CD8-positive, alpha-beta memory T cell (primary cell): ENCODE measurements around the gene RGS21. TPM values are rescaled to one million over a fixed set of nuclear protein-coding genes. Genes with fewer than 3 reads are reported as not detected.

Experiments
- CTCF ChIA-PET: fragments of 350-600 bp; sonication (Branson Sonifier 250); formaldehyde crosslinking; loops from one replicate; lab custom pipeline; 2021; ENCODE audit warnings: antibody characterized with exemption; lab: Charles Lee
- POLR2A ChIA-PET: fragments of 350-600 bp; sonication (Branson Sonifier 250); formaldehyde crosslinking; loops from one replicate; lab custom pipeline; 2021; ENCODE audit warnings: antibody characterized with exemption; lab: Charles Lee
- DNase-seq, 5 donors: peaks; one replicate each; pipeline versions ENCODE4 v3.0.0 to v3.0.0-alpha.2; 2020 to 2022; ENCODE audit warnings: mixed read lengths in 1 of 5
- H3K27ac ChIP-seq: one replicate; pipeline ENCODE4 v1.7.0; 2013; ENCODE audit warnings: low read depth, mild to moderate bottlenecking, low read length, moderate library complexity
- H3K27me3 ChIP-seq: 2 replicates; pipeline ENCODE4 v1.7.0; 2013; ENCODE audit warnings: low read length, mild to moderate bottlenecking; ENCODE audit not compliant: insufficient read depth, poor library complexity, severe bottlenecking
- H3K36me3 ChIP-seq: 2 replicates; pipeline ENCODE4 v1.7.0; 2013; ENCODE audit warnings: mild to moderate bottlenecking, low read length, moderate library complexity; ENCODE audit not compliant: insufficient read depth
- H3K4me1 ChIP-seq: 2 replicates; pipeline ENCODE4 v1.7.0; 2013; ENCODE audit warnings: mild to moderate bottlenecking, low read length, moderate library complexity; ENCODE audit not compliant: insufficient read depth
- H3K4me3 ChIP-seq: 2 replicates; pipeline ENCODE4 v1.7.0; 2013; ENCODE audit warnings: mild to moderate bottlenecking, low read length
- H3K9me3 ChIP-seq: 2 replicates; pipeline ENCODE4 v1.7.0; 2013; ENCODE audit warnings: mild to moderate bottlenecking, low read length
- H3K27ac Mint-ChIP-seq, 8 donors: one replicate each; pipeline ENCODE4 v1.8.0; 2020 to 2021; ENCODE audit warnings: mixed read lengths in 8 of 8, mild to moderate bottlenecking in 6 of 8, inconsistent platforms in 3 of 8, moderate library complexity in 3 of 8
- H3K27me3 Mint-ChIP-seq, 2 donors: one replicate each; pipeline ENCODE4 v1.8.0; 2020 to 2021; ENCODE audit warnings: mixed read lengths in 2 of 2, mild to moderate bottlenecking in 1 of 2, moderate library complexity in 1 of 2
- H3K36me3 Mint-ChIP-seq, 3 donors: one replicate each; pipeline ENCODE4 v1.8.0; 2020 to 2021; ENCODE audit warnings: mixed read lengths in 3 of 3, inconsistent platforms in 1 of 3, mild to moderate bottlenecking in 1 of 3
- H3K4me1 Mint-ChIP-seq, 3 donors: one replicate each; pipeline ENCODE4 v1.8.0; 2020 to 2021; ENCODE audit warnings: mixed read lengths in 3 of 3, inconsistent platforms in 1 of 3, mild to moderate bottlenecking in 1 of 3
- H3K4me3 Mint-ChIP-seq, 7 donors: one replicate each; pipeline ENCODE4 v1.8.0; 2020 to 2021; ENCODE audit warnings: mixed read lengths in 7 of 7, mild to moderate bottlenecking in 6 of 7, moderate library complexity in 4 of 7, inconsistent platforms in 2 of 7
- H3K9me3 Mint-ChIP-seq, 5 donors: one replicate each; pipeline ENCODE4 v1.8.0; 2020 to 2022; ENCODE audit warnings: mixed read lengths in 5 of 5, mild to moderate bottlenecking in 3 of 5, moderate library complexity in 2 of 5, inconsistent platforms in 1 of 5
- polyA plus RNA-seq: library from polyadenylated mRNA; unstranded; fragments of 300-500 nt; fragmentation: Illumina TruSeq; gene quantifications from one replicate; pipeline ENCODE4 v1.2.3, GENCODE V29; 2021
- total RNA-seq, 2 experiments: library from RNA; stranded (reverse); gene quantifications; one replicate each; pipeline ENCODE4 v1.2.3, GENCODE V29; 2021

Gene RGS21
- total and polyA plus RNA-seq, 3 experiments from 2014 or later = not detected

- POLR2A ChIA-PET = no interaction called here
- Mint-ChIP-seq H3K9me3 (no peaks in the 10 kb centered on the region), H3K4me3 (no peak overlapping the region)
Observed at GRCh38 chr1:192358402-192358801, 41.6 kb downstream of the RGS21 start.

DNA sequence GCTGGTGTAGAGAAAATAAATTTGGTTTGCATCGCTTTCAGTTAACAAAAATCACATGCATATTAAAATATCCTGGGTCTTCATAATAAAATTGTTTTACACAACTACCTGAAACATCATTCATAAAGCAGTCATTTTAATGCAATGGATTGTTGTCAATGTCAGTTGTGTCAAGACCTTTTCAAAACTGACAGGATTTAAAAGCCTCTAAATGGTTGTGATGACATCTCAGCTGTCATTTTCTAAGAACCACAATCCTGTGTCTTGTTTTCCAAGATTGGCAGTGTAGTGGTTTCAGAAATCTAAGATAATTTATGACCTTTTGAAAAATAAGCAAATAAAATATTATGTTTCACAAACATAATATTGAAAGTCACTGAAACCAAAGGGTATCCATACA lies 42.0 kb downstream of the RGS21 start:
- H3K9me3 ChIP-seq = no peaks in the 10 kb centered on the region
- H3K27me3 Mint-ChIP-seq = no peaks in the 10 kb centered on the region
- H3K36me3 ChIP-seq = no peaks in the 10 kb centered on the region
- H3K9me3 Mint-ChIP-seq = no peaks in the 10 kb centered on the region
- DNase-seq = no peak
- H3K4me3 ChIP-seq = no peak overlapping the region
- no peaks in the 10 kb centered on the region for H3K36me3 Mint-ChIP-seq
- H3K27ac ChIP-seq = no peak overlapping the region
- no peak overlapping the region for H3K4me3 Mint-ChIP-seq
- no peak overlapping the region for H3K27ac Mint-ChIP-seq
- ChIA-PET POLR2A (no interaction called here), CTCF (no interaction called here)
- H3K4me1 ChIP-seq = no peaks in the 10 kb centered on the region
- H3K27me3 ChIP-seq = no peaks in the 10 kb centered on the region
- H3K4me1 Mint-ChIP-seq = no peaks in the 10 kb centered on the region

More at GRCh38 chr1:192358402-192358801, 41.6 kb downstream of the RGS21 start:
- Histone ChIP-seq H3K36me3 (no peaks in the 10 kb centered on the region), H3K9me3 (no peaks in the 10 kb centered on the region), H3K27ac (no peak overlapping the region), H3K27me3 (no peaks in the 10 kb centered on the region), H3K4me1 (no peaks in the 10 kb centered on the region), H3K4me3 (no peak overlapping the region)
- H3K27me3 Mint-ChIP-seq = no peaks in the 10 kb centered on the region
- CTCF ChIA-PET = no interaction called here
- H3K27ac Mint-ChIP-seq = no peak overlapping the region
- no peak for DNase-seq
- H3K4me1 Mint-ChIP-seq = no peaks in the 10 kb centered on the region
- no peaks in the 10 kb centered on the region for H3K36me3 Mint-ChIP-seq

DNA sequence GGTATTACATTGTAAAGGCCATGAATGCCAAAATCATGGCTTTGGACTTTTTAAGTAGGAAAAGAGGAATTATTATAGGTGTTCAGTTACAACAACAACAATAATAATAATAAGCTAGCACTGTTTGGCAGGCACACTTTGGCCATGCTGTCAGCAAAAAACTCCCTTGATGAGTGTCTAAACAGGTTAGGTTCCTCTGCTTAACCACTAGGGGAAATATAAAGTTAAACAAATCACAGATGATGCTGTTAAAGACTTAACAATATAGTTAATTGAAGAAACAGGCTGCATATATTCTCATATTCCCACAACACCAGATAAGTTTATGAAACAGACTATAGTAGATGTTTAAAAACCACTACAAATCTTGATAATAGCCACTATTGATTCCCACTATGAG lies 46.4 kb downstream of the RGS21 start:
- no peak overlapping the region for H3K27ac Mint-ChIP-seq
- H3K36me3 Mint-ChIP-seq = no peaks in the 10 kb centered on the region
- Histone ChIP-seq H3K36me3 (no peaks in the 10 kb centered on the region), H3K9me3 (no peaks in the 10 kb centered on the region), H3K27ac (no peak overlapping the region), H3K27me3 (no peaks in the 10 kb centered on the region), H3K4me1 (no peaks in the 10 kb centered on the region), H3K4me3 (no peak overlapping the region)
- no peaks in the 10 kb centered on the region for H3K9me3 Mint-ChIP-seq
- H3K27me3 Mint-ChIP-seq = no peaks in the 10 kb centered on the region
- CTCF ChIA-PET = no interaction called here
- H3K4me1 Mint-ChIP-seq = no peaks in the 10 kb centered on the region
- no peak for DNase-seq
- no peak overlapping the region for H3K4me3 Mint-ChIP-seq
- POLR2A ChIA-PET = no interaction called here

- no peaks in the 10 kb centered on the region for H3K4me1 ChIP-seq
- no peak overlapping the region for H3K27ac ChIP-seq
- Mint-ChIP-seq H3K36me3 (no peaks in the 10 kb centered on the region), H3K27ac (no peak overlapping the region), H3K27me3 (no peaks in the 10 kb centered on the region), H3K4me1 (no peaks in the 10 kb centered on the region), H3K9me3 (no peaks in the 10 kb centered on the region), H3K4me3 (no peak overlapping the region)
- DNase-seq = no peak
- no peaks in the 10 kb centered on the region for H3K9me3 ChIP-seq
- ChIA-PET POLR2A (no interaction called here), CTCF (no interaction called here)
- H3K36me3 ChIP-seq = no peaks in the 10 kb centered on the region
- no peaks in the 10 kb centered on the region for H3K27me3 ChIP-seq
- no peak overlapping the region for H3K4me3 ChIP-seq
Observed at GRCh38 chr1:192367436-192367835, 50.6 kb downstream of the RGS21 start.

GRCh38 chr1:192375306-192375705 lies 58.5 kb downstream of the RGS21 start:
- no peaks in the 10 kb centered on the region for H3K27me3 ChIP-seq
- POLR2A ChIA-PET = no interaction called here
- no peaks in the 10 kb centered on the region for H3K36me3 ChIP-seq
- no peaks in the 10 kb centered on the region for H3K27me3 Mint-ChIP-seq
- H3K9me3 Mint-ChIP-seq = no peaks in the 10 kb centered on the region
- H3K4me3 Mint-ChIP-seq = no peak overlapping the region
- no peak overlapping the region for H3K27ac ChIP-seq
- CTCF ChIA-PET = interaction anchor here (1.3 kb wide), 1 partner anchor 21 kb away, joined by 3 read pairs; no protein-coding TSS in a partner anchor
- no peaks in the 10 kb centered on the region for H3K9me3 ChIP-seq
- no peaks in the 10 kb centered on the region for H3K4me1 Mint-ChIP-seq
- no peaks in the 10 kb centered on the region for H3K4me1 ChIP-seq
- no peak overlapping the region for H3K4me3 ChIP-seq
- no peaks in the 10 kb centered on the region for H3K36me3 Mint-ChIP-seq
- no peak for DNase-seq
- H3K27ac Mint-ChIP-seq = no peak overlapping the region

DNA sequence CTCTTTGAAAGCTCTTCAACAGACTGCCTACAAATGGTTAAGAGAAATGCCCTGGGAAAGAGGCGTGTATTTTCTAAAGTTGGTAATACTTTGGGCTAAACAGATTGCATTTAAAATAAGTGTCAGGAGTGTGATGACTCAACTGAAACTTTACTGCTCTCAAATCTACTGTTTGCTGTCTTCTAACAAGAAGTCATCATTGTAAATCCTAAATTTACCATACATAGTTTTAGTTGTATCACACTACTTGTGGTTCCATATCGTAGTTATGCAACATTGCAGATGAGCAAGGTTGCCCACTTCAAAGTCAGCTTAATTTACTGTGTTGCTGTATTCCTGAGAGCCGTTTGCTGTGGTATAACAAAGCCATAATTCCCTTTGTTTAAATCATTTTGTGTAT lies 59.6 kb downstream of the RGS21 start:
- ChIA-PET CTCF (interaction anchor here (1.3 kb wide), 1 partner anchor 20 kb away, joined by 3 read pairs; no protein-coding TSS in a partner anchor), POLR2A (no interaction called here)
- no peak overlapping the region for H3K4me3 ChIP-seq
- no peaks in the 10 kb centered on the region for H3K27me3 ChIP-seq
- no peaks in the 10 kb centered on the region for H3K27me3 Mint-ChIP-seq
- no peak for DNase-seq
- H3K27ac ChIP-seq = no peak overlapping the region
- no peaks in the 10 kb centered on the region for H3K9me3 Mint-ChIP-seq
- H3K9me3 ChIP-seq = no peaks in the 10 kb centered on the region
- no peaks in the 10 kb centered on the region for H3K4me1 Mint-ChIP-seq
- no peaks in the 10 kb centered on the region for H3K36me3 Mint-ChIP-seq
- no peak overlapping the region for H3K4me3 Mint-ChIP-seq
- no peaks in the 10 kb centered on the region for H3K36me3 ChIP-seq
- H3K4me1 ChIP-seq = no peaks in the 10 kb centered on the region
- no peak overlapping the region for H3K27ac Mint-ChIP-seq

GRCh38 chr1:192378276-192378675 lies 61.5 kb downstream of the RGS21 start:
- no peak overlapping the region for H3K27ac ChIP-seq
- no peak for DNase-seq
- H3K27me3 ChIP-seq = no peaks in the 10 kb centered on the region
- ChIA-PET POLR2A (no interaction called here), CTCF (no interaction called here)
- Mint-ChIP-seq H3K4me3 (no peak overlapping the region), H3K4me1 (no peaks in the 10 kb centered on the region), H3K36me3 (no peaks in the 10 kb centered on the region), H3K27me3 (no peaks in the 10 kb centered on the region), H3K9me3 (peaks cover 0 to 2% (median 0%) of the 10 kb centered on the region in 5 donors), H3K27ac (peak overlapping the region in 1 of 8 donors; percentile 42)
- H3K9me3 ChIP-seq = no peaks in the 10 kb centered on the region
- H3K4me1 ChIP-seq = no peaks in the 10 kb centered on the region
- no peak overlapping the region for H3K4me3 ChIP-seq
- H3K36me3 ChIP-seq = no peaks in the 10 kb centered on the region

GRCh38 chr1:192378878-192379277 lies 62.1 kb downstream of the RGS21 start:
- H3K9me3 Mint-ChIP-seq = peaks cover 0 to 3% (median 0%) of the 10 kb centered on the region in 5 donors
- H3K27me3 ChIP-seq = no peaks in the 10 kb centered on the region
- no peak overlapping the region for H3K27ac ChIP-seq
- CTCF ChIA-PET = no interaction called here
- no peaks in the 10 kb centered on the region for H3K27me3 Mint-ChIP-seq
- H3K27ac Mint-ChIP-seq = no peak overlapping the region
- H3K4me1 Mint-ChIP-seq = no peaks in the 10 kb centered on the region
- H3K9me3 ChIP-seq = no peaks in the 10 kb centered on the region
- no peak overlapping the region for H3K4me3 ChIP-seq
- H3K4me3 Mint-ChIP-seq = no peak overlapping the region
- no peak for DNase-seq
- no peaks in the 10 kb centered on the region for H3K36me3 ChIP-seq
- H3K36me3 Mint-ChIP-seq = no peaks in the 10 kb centered on the region
- POLR2A ChIA-PET = no interaction called here
- no peaks in the 10 kb centered on the region for H3K4me1 ChIP-seq

DNA sequence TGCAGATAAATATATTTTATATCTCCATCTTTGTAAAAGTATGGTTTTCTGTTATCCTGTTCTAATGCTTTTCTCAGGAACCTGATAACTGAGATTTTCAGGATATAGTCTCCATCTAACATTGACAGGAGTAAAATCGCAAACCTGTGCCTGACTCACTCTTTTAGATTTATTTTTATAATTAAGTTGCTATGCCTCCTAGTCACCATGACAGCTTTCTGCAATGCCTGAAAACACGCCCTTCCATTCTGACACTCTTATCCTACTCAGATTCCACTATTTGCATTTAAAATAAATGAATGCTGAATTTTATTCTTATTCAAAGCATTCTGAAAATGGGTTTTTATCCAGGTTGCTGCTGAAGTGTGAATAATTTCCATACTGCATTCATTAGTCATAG lies 62.8 kb downstream of the RGS21 start:
- no peak overlapping the region for H3K4me3 ChIP-seq
- H3K27ac ChIP-seq = no peak overlapping the region
- no peaks in the 10 kb centered on the region for H3K27me3 Mint-ChIP-seq
- peaks cover 0 to 3% (median 0%) of the 10 kb centered on the region in 5 donors for H3K9me3 Mint-ChIP-seq
- H3K36me3 ChIP-seq = no peaks in the 10 kb centered on the region
- H3K27me3 ChIP-seq = no peaks in the 10 kb centered on the region
- H3K4me1 Mint-ChIP-seq = no peaks in the 10 kb centered on the region
- no peaks in the 10 kb centered on the region for H3K4me1 ChIP-seq
- no peak overlapping the region for H3K4me3 Mint-ChIP-seq
- DNase-seq = no peak
- H3K36me3 Mint-ChIP-seq = no peaks in the 10 kb centered on the region
- POLR2A ChIA-PET = no interaction called here
- no peak overlapping the region for H3K27ac Mint-ChIP-seq
- H3K9me3 ChIP-seq = no peaks in the 10 kb centered on the region
- CTCF ChIA-PET = no interaction called here
